SK-N-SH treated with all-trans-retinoic acid at 6 μM for 48 hours (cell line): ENCODE data around the gene ADGRV1.
A peak's percentile ranks its signal among the peaks of the same experiment; 100 is the strongest.

Experiments
- ATAC-seq: fragments of 200-7000 bp; cut with Tn5 transposase; 3 replicates; pipeline ENCODE4 v1.9.1; 2020; ENCODE audit warnings: mild to moderate bottlenecking, moderate library complexity
- ARNTL ChIP-seq: fragments of 450-650 bp; formaldehyde crosslinking; IDR thresholded peaks from 2 replicates; pipeline ENCODE4 v1.5.0; 2020; ENCODE audit warnings: low read depth, mild to moderate bottlenecking, moderate library complexity, borderline replicate concordance
- BACH2 ChIP-seq: fragments of 250-450 bp; sonication (Bioruptor Pico); IDR thresholded peaks from 2 replicates; pipeline ENCODE4 v1.9.0; 2021; ENCODE audit warnings: mild to moderate bottlenecking, borderline replicate concordance
- CSDC2 ChIP-seq: fragments of 250-450 bp; sonication (Bioruptor Pico); IDR thresholded peaks from 2 replicates; pipeline ENCODE4 v1.5.0; 2020; ENCODE audit warnings: mild to moderate bottlenecking, moderate library complexity
- GLIS3 ChIP-seq: fragments of 250-450 bp; sonication (Bioruptor Pico); IDR thresholded peaks from 2 replicates; pipeline ENCODE4 v1.5.0; 2020; ENCODE audit warnings: mild to moderate bottlenecking, moderate library complexity
- ISL1 ChIP-seq: fragments of 250-450 bp; sonication (Bioruptor Pico); IDR thresholded peaks from 2 replicates; pipeline ENCODE4 v2.1.2; 2022; ENCODE audit warnings: mild to moderate bottlenecking, moderate library complexity
- OSR1 ChIP-seq: fragments of 250-450 bp; sonication (Bioruptor Pico); IDR thresholded peaks from 2 replicates; pipeline ENCODE4 v1.8.0; 2022; ENCODE audit warnings: moderate library complexity, mild to moderate bottlenecking, inconsistent platforms
- RARB ChIP-seq: fragments of 250-450 bp; sonication (Bioruptor Pico); IDR thresholded peaks from 2 replicates; pipeline ENCODE4 v1.8.0; 2021; ENCODE audit warnings: mild to moderate bottlenecking, moderate library complexity
- SNAI2 ChIP-seq: fragments of 250-450 bp; sonication (Bioruptor Pico); IDR thresholded peaks from 2 replicates; pipeline ENCODE4 v1.5.0; 2020; ENCODE audit warnings: mild to moderate bottlenecking, moderate library complexity
- TCF4 ChIP-seq: fragments of 250-450 bp; sonication (Bioruptor Pico); IDR thresholded peaks from 2 replicates; pipeline ENCODE4 v1.8.0; 2021; ENCODE audit warnings: mild to moderate bottlenecking, moderate library complexity, borderline replicate concordance
- TOX ChIP-seq: fragments of 250-450 bp; sonication (Bioruptor Pico); IDR thresholded peaks from 2 replicates; pipeline ENCODE4 v1.8.0; 2021; ENCODE audit warnings: mild to moderate bottlenecking, moderate library complexity, borderline replicate concordance
- ZC3H10 ChIP-seq: fragments of 250-450 bp; sonication (Bioruptor Pico); IDR thresholded peaks from 2 replicates; pipeline ENCODE4 v1.5.1; 2021; ENCODE audit warnings: mild to moderate bottlenecking, moderate library complexity
- ZFP3 ChIP-seq: fragments of 250-450 bp; sonication (Bioruptor Pico); IDR thresholded peaks from 2 replicates; pipeline ENCODE4 v1.5.0; 2020; ENCODE audit warnings: mild to moderate bottlenecking, moderate library complexity
- ZFP30 ChIP-seq: fragments of 450-650 bp; formaldehyde crosslinking; IDR thresholded peaks from 2 replicates; pipeline ENCODE4 v1.5.0; 2022; ENCODE audit warnings: mild to moderate bottlenecking, moderate library complexity
- ZNF565 ChIP-seq: fragments of 450-650 bp; formaldehyde crosslinking; conservative IDR thresholded peaks from 2 replicates; pipeline ENCODE4 v1.5.0; 2020; ENCODE audit warnings: low read depth, mild to moderate bottlenecking, moderate library complexity
- ZNF70 ChIP-seq: fragments of 450-650 bp; formaldehyde crosslinking; IDR thresholded peaks from 2 replicates; pipeline ENCODE4 v1.5.0; 2020; ENCODE audit warnings: mild to moderate bottlenecking, moderate library complexity
- ZNF8 ChIP-seq: fragments of 450-650 bp; formaldehyde crosslinking; IDR thresholded peaks from 2 replicates; pipeline ENCODE4 v1.5.0; 2020; ENCODE audit warnings: mild to moderate bottlenecking, moderate library complexity
- TF ChIP-seq, protein P1 (sequence below): fragments of 250-450 bp; sonication (Bioruptor Pico); IDR thresholded peaks from 2 replicates; pipeline ENCODE4 v1.5.0; 2020; ENCODE audit warnings: mild to moderate bottlenecking, moderate library complexity
- TF ChIP-seq, protein P2 (sequence below): fragments of 250-450 bp; sonication (Bioruptor Pico); IDR thresholded peaks from 2 replicates; pipeline ENCODE4 v1.8.0; 2021; ENCODE audit warnings: low read depth, mild to moderate bottlenecking, moderate library complexity, borderline replicate concordance
- TF ChIP-seq, protein P3 (sequence below): fragments of 250-450 bp; sonication (Bioruptor Pico); IDR thresholded peaks from 2 replicates; pipeline ENCODE4 v1.8.0; 2020; ENCODE audit warnings: mild to moderate bottlenecking, moderate library complexity, borderline replicate concordance
- TF ChIP-seq, protein P4 (sequence below): fragments of 250-450 bp; sonication (Bioruptor Pico); IDR thresholded peaks from 2 replicates; pipeline ENCODE4 v1.5.1; 2020; ENCODE audit warnings: low read depth, mild to moderate bottlenecking, moderate library complexity
- TF ChIP-seq, protein P5 (sequence below): fragments of 250-450 bp; sonication (Bioruptor Pico); IDR thresholded peaks from 2 replicates; pipeline ENCODE4 v1.5.1; 2021; ENCODE audit warnings: mild to moderate bottlenecking, moderate library complexity

ADGRV1 gene

DNA sequence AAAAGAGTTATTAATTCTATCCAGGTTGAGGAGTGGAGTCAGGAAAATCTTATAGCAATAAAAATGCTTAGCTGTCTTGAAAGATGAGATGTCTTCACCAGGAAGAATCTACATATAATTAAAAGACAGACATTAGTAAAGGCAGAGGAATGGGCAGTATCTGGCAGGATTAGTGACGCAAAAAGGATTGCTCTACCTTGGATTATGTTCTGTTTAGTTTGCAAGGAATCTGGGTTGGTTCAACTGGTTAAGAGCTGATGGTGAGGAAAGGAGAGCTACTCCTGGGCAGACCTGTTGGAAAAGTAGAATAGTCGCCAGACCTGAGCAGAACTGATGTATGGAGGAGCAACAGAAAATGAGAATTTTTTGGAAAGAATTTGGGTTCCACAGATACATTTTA, 318.5 kb downstream of the ADGRV1 start (continued):
- no peak for TF ChIP-seq CSDC2
- no peak for TF ChIP-seq ZC3H10 (CRISPR knock-in tag)
- no peak for TF ChIP-seq ZFP3 (CRISPR knock-in tag)

DNA sequence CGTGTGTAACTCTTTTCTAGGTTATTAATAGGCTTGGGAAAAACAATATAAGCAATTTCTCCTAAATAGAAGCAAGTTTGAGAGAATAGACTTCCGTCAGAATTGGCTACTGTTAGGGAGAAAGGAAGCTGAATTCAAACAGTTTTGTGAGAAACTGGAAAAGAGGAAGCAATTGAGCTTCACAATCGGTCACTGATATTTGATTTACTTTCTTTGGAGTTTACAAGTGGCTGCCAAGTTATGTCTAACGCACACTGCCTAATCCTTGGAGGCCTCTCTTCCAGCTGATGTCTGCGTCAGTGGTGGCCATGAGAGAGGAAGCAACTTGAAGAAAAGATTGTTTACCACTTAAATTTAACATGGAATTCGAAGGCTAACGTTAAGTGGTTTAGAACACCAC, 319.5 kb downstream of the ADGRV1 start:
- no peak for ATAC-seq
- TF ChIP-seq ZNF8 (no peak), CSDC2 (no peak), ARNTL (no peak), SNAI2 (no peak), RARB (CRISPR knock-in tag) (no peak), GLIS3 (CRISPR knock-in tag) (no peak), OSR1 (no peak)
- TF ChIP-seq, protein P1, sequence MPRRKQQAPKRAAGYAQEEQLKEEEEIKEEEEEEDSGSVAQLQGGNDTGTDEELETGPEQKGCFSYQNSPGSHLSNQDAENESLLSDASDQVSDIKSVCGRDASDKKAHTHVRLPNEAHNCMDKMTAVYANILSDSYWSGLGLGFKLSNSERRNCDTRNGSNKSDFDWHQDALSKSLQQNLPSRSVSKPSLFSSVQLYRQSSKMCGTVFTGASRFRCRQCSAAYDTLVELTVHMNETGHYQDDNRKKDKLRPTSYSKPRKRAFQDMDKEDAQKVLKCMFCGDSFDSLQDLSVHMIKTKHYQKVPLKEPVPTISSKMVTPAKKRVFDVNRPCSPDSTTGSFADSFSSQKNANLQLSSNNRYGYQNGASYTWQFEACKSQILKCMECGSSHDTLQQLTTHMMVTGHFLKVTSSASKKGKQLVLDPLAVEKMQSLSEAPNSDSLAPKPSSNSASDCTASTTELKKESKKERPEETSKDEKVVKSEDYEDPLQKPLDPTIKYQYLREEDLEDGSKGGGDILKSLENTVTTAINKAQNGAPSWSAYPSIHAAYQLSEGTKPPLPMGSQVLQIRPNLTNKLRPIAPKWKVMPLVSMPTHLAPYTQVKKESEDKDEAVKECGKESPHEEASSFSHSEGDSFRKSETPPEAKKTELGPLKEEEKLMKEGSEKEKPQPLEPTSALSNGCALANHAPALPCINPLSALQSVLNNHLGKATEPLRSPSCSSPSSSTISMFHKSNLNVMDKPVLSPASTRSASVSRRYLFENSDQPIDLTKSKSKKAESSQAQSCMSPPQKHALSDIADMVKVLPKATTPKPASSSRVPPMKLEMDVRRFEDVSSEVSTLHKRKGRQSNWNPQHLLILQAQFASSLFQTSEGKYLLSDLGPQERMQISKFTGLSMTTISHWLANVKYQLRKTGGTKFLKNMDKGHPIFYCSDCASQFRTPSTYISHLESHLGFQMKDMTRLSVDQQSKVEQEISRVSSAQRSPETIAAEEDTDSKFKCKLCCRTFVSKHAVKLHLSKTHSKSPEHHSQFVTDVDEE, result no peak
- TF ChIP-seq, protein P2, sequence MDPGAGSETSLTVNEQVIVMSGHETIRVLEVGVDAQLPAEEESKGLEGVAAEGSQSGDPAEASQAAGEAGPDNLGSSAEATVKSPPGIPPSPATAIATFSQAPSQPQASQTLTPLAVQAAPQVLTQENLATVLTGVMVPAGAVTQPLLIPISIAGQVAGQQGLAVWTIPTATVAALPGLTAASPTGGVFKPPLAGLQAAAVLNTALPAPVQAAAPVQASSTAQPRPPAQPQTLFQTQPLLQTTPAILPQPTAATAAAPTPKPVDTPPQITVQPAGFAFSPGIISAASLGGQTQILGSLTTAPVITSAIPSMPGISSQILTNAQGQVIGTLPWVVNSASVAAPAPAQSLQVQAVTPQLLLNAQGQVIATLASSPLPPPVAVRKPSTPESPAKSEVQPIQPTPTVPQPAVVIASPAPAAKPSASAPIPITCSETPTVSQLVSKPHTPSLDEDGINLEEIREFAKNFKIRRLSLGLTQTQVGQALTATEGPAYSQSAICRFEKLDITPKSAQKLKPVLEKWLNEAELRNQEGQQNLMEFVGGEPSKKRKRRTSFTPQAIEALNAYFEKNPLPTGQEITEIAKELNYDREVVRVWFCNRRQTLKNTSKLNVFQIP (CRISPR knock-in tag), result no peak
- TF ChIP-seq, protein P3, sequence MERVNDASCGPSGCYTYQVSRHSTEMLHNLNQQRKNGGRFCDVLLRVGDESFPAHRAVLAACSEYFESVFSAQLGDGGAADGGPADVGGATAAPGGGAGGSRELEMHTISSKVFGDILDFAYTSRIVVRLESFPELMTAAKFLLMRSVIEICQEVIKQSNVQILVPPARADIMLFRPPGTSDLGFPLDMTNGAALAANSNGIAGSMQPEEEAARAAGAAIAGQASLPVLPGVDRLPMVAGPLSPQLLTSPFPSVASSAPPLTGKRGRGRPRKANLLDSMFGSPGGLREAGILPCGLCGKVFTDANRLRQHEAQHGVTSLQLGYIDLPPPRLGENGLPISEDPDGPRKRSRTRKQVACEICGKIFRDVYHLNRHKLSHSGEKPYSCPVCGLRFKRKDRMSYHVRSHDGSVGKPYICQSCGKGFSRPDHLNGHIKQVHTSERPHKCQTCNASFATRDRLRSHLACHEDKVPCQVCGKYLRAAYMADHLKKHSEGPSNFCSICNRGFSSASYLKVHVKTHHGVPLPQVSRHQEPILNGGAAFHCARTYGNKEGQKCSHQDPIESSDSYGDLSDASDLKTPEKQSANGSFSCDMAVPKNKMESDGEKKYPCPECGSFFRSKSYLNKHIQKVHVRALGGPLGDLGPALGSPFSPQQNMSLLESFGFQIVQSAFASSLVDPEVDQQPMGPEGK (CRISPR knock-in tag), result no peak

DNA sequence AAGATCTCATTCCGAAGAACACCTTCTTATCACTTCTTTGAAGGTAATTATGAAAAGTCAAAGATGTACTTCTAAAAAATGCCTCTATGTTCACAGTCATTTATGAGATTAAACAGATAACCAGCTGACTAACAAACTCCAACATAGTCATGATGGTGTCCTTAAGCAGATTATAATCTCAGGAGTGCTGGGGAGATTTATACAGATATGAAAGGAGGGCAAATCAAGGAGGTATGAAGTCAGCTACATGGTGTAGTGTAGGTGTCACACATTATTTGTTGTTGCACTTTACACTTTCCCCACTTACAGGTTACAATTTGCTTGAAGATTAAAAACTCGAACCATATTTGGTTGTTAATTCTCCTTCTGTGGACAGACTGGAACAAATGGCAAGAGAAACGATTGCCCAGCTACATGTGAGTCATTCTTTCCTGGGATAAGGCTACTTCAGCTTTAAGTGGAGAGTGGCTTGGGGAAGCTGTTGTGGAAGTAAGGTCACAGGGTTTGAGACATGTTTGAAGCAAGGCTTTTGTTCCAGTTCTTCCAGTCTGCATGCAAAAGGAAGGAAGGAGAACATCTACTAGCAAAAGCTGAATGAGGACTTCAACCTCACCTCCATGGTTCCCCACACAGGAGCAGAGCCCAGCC, 320.1 kb downstream of the ADGRV1 start:
- 0 out of 3 replicates have a peak, but pooled peaks have one; percentile 24 for ATAC-seq
- TF ChIP-seq OSR1, result no peak
- no peak for TF ChIP-seq BACH2 (CRISPR knock-in tag)
- no peak for TF ChIP-seq ZFP30 (CRISPR knock-in tag)
- no peak for TF ChIP-seq CSDC2
- TF ChIP-seq, protein P4, sequence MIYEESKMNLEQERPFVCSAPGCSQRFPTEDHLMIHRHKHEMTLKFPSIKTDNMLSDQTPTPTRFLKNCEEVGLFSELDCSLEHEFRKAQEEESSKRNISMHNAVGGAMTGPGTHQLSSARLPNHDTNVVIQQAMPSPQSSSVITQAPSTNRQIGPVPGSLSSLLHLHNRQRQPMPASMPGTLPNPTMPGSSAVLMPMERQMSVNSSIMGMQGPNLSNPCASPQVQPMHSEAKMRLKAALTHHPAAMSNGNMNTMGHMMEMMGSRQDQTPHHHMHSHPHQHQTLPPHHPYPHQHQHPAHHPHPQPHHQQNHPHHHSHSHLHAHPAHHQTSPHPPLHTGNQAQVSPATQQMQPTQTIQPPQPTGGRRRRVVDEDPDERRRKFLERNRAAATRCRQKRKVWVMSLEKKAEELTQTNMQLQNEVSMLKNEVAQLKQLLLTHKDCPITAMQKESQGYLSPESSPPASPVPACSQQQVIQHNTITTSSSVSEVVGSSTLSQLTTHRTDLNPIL (CRISPR knock-in tag), result no peak
- no peak for TF ChIP-seq GLIS3 (CRISPR knock-in tag)
- TF ChIP-seq, protein P2 (CRISPR knock-in tag), result no peak
- TF ChIP-seq, protein P3 (CRISPR knock-in tag), result no peak
- TF ChIP-seq, protein P1, result no peak
- TF ChIP-seq ZC3H10 (CRISPR knock-in tag), result no peak
- no peak for TF ChIP-seq TOX (CRISPR knock-in tag)
- TF ChIP-seq RARB (CRISPR knock-in tag), result no peak
- TF ChIP-seq ISL1 (CRISPR knock-in tag), result no peak
- TF ChIP-seq ZFP3 (CRISPR knock-in tag), result no peak
- no peak for TF ChIP-seq ARNTL
- TF ChIP-seq TCF4 (CRISPR knock-in tag), result no peak
- no peak for TF ChIP-seq SNAI2
- no peak for TF ChIP-seq ZNF565 (CRISPR knock-in tag)
- TF ChIP-seq ZNF70, result no peak
- TF ChIP-seq, protein P5, sequence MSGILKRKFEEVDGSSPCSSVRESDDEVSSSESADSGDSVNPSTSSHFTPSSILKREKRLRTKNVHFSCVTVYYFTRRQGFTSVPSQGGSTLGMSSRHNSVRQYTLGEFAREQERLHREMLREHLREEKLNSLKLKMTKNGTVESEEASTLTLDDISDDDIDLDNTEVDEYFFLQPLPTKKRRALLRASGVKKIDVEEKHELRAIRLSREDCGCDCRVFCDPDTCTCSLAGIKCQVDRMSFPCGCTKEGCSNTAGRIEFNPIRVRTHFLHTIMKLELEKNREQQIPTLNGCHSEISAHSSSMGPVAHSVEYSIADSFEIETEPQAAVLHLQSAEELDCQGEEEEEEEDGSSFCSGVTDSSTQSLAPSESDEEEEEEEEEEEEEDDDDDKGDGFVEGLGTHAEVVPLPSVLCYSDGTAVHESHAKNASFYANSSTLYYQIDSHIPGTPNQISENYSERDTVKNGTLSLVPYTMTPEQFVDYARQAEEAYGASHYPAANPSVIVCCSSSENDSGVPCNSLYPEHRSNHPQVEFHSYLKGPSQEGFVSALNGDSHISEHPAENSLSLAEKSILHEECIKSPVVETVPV (CRISPR knock-in tag), result no peak
